GM12878 (cell line): Measurements from ENCODE around the gene GNA14. TPM values are rescaled to one million over a fixed set of nuclear protein-coding genes. Genes with fewer than 3 reads are reported as not detected.
A peak's percentile ranks its signal among the peaks of the same experiment; 100 is the strongest.

Source experiments
- ATAC-seq: fragments of 200-7000 bp; cut with Tn5 transposase; 3 replicates; pipeline ENCODE4 v1.9.1; 2020; ENCODE audit warnings: mild to moderate bottlenecking, moderate library complexity
- BruUV-seq: library from RNA; stranded (reverse); fragments of 400-500 nt; replicated peaks from 2 replicates; lab custom pipeline; 2021; lab: Mats Ljungman, UMichigan
- CTCF ChIA-PET: fragments of 300-600 bp; sonication (Branson Sonifier 250); formaldehyde crosslinking; extraction: SDS; loops from one replicate; lab custom pipeline; 2021; ENCODE audit warnings: inconsistent platforms; lab: Yijun Ruan, JAX
- POLR2A ChIA-PET: fragments of 350-600 bp; formaldehyde crosslinking; extraction: SDS; loops from one replicate; lab custom pipeline; 2021; ENCODE audit warnings: inconsistent platforms; lab: Charles Lee
- RAD21 ChIA-PET: fragments of 300-600 bp; sonication (Branson Sonifier 250); formaldehyde crosslinking; loops from one replicate; lab custom pipeline; 2023; ENCODE audit warnings: antibody characterized with exemption; ENCODE audit not compliant: unreplicated experiment; lab: Charles Lee
- SMC1A ChIA-PET: fragments of 300-600 bp; sonication (Branson Sonifier 250); formaldehyde crosslinking; loops from one replicate; lab custom pipeline; 2023; ENCODE audit not compliant: unreplicated experiment, uncharacterized antibody; lab: Charles Lee
- DNase-seq: peaks from one replicate; pipeline ENCODE4 v3.0.0-alpha.2; 2011; ENCODE audit warnings: low read depth, low spot score
- FAIRE-seq: peaks from 3 replicates; lab custom pipeline; 2011; peaks lifted over from hg19 to GRCh38; lab: Jason Lieb, UNC
- H2AFZ ChIP-seq: 2 replicates; pipeline ENCODE4 v1.6.0; 2011; ENCODE audit warnings: low read depth, low read length, control low read depth; ENCODE audit not compliant: control insufficient read depth
- H3K27ac ChIP-seq: 2 replicates; pipeline ENCODE4 v1.5.1; 2011; ENCODE audit warnings: control low read depth; ENCODE audit not compliant: control insufficient read depth, insufficient read depth
- H3K27me3 ChIP-seq, 2 experiments: replicated peaks in 1 of 2; 2 replicates each; pipeline versions ENCODE4 v1.6.0 to v1.6.1; 2011; ENCODE audit warnings: low read length in 1 of 2; ENCODE audit not compliant: control insufficient read depth in 2 of 2, insufficient read depth in 2 of 2
- H3K36me3 ChIP-seq, 2 experiments: 2 replicates each; pipeline ENCODE4 v1.5.1; 2011; ENCODE audit warnings: low read length in 1 of 2; ENCODE audit not compliant: control insufficient read depth in 2 of 2, insufficient read depth in 2 of 2
- H3K4me1 ChIP-seq: 2 replicates; pipeline ENCODE4 v1.6.1; 2011; ENCODE audit warnings: mild to moderate bottlenecking, low read length, moderate library complexity, mixed read lengths; ENCODE audit not compliant: control insufficient read depth, insufficient read depth
- H3K4me2 ChIP-seq: 2 replicates; pipeline ENCODE4 v1.6.0; 2011; ENCODE audit warnings: control low read depth; ENCODE audit not compliant: control insufficient read depth, insufficient read depth
- H3K4me3 ChIP-seq: fragments of 200-600 bp; sonication (generic); 2 replicates; pipeline ENCODE4 v1.5.1; 2016
- H3K79me2 ChIP-seq: 2 replicates; pipeline ENCODE4 v1.6.0; 2011; ENCODE audit warnings: low read length; ENCODE audit not compliant: control insufficient read depth, insufficient read depth
- H3K9ac ChIP-seq: 2 replicates; pipeline ENCODE4 v1.8.0; 2011; ENCODE audit warnings: low read length, control low read depth, mixed read lengths; ENCODE audit not compliant: control insufficient read depth, insufficient read depth
- H3K9me3 ChIP-seq: replicated peaks from 3 replicates; pipeline ENCODE4 v1.5.1; 2011; ENCODE audit warnings: mild to moderate bottlenecking, low read length; ENCODE audit not compliant: control insufficient read depth, insufficient read depth
- H4K20me1 ChIP-seq: 2 replicates; pipeline ENCODE4 v1.6.0; 2011; ENCODE audit not compliant: control insufficient read depth, insufficient read depth
- ATF7 ChIP-seq: fragments of 450-650 bp; IDR thresholded peaks from 2 replicates; pipeline ENCODE4 v1.6.1; 2016; ENCODE audit warnings: low read depth, mild to moderate bottlenecking
- BCL11A ChIP-seq: IDR thresholded peaks from 2 replicates; pipeline ENCODE4 v1.6.1; 2011; ENCODE audit warnings: low read depth, low read length
- CHD2 ChIP-seq: IDR thresholded peaks from 2 replicates; pipeline ENCODE4 v1.6.1; 2011; ENCODE audit warnings: low read depth, low read length, improper control_type of control experiment, borderline replicate concordance
- MTA2 ChIP-seq: fragments of 450-650 bp; IDR thresholded peaks from 2 replicates; pipeline ENCODE4 v1.6.1; 2016; ENCODE audit warnings: low read depth, mild to moderate bottlenecking, moderate library complexity
- MYC ChIP-seq: IDR thresholded peaks from 2 replicates; pipeline ENCODE4 v1.6.1; 2011; ENCODE audit warnings: mild to moderate bottlenecking, low read length, moderate library complexity, inconsistent platforms; ENCODE audit not compliant: insufficient read depth, insufficient replicate concordance, insufficient read length, severe bottlenecking
- NFYA ChIP-seq: IDR thresholded peaks from 2 replicates; pipeline ENCODE4 v1.6.1; 2011; ENCODE audit warnings: low read depth, mild to moderate bottlenecking, low read length, improper control_type of control experiment, borderline replicate concordance
- NR2C1 ChIP-seq: fragments of 450-650 bp; IDR thresholded peaks from 2 replicates; pipeline ENCODE4 v1.6.1; 2017; ENCODE audit warnings: antibody characterized with exemption, mild to moderate bottlenecking, moderate library complexity
- SMC3 ChIP-seq: IDR thresholded peaks from 2 replicates; pipeline ENCODE4 v1.6.1; 2011; ENCODE audit warnings: low read length, improper control_type of control experiment, borderline replicate concordance
- ZNF207 ChIP-seq: fragments of 450-650 bp; IDR thresholded peaks from 2 replicates; pipeline ENCODE4 v1.6.1; 2014; ENCODE audit warnings: antibody characterized with exemption, mild to moderate bottlenecking, borderline replicate concordance
- WGBS: methylation state at CpG from one replicate; pipeline ENCODE4 v1.1.6; 2016; ENCODE audit warnings: low lambda C conversion rate; ENCODE audit not compliant: insufficient replicate concordance, insufficient coverage; ENCODE audit errors: missing lambda C conversion rate; 5-methylcytosine and 5-hydroxymethylcytosine counted together
- in situ Hi-C: fragments of 300-500 bp; cut with MboI; formaldehyde crosslinking; loops from 9 replicates; pipeline ENCODE4 v1.14.3; 2018; ENCODE audit warnings: mixed read lengths
- intact Hi-C: fragments of 100-400 bp; cut with micrococcal nuclease; formaldehyde crosslinking; loops from one replicate; pipeline ENCODE4 v1.14.2; 2022; ENCODE audit not compliant: unreplicated experiment
- polyA plus RNA-seq, 11 experiments: library from polyadenylated mRNA; depleted of rRNA in 4 of 11; unstranded in 6 of 11; stranded (reverse) in 5 of 11; fragments of >200 nt; fragmentation: Nextera tagmentation in 4 of 11; fragmentation: Illumina TruSeq in 1 of 11; extraction: Ambion mirVana in 4 of 11; extraction: Trizol in 1 of 11; gene quantifications; 1 replicate in 1 of 11; 2 replicates in 10 of 11; pipeline versions ENCODE4 v1.2.1 to v1.2.3, GENCODE V29; 2011 to 2016; ENCODE audit warnings: inconsistent platforms in 2 of 11, missing spikeins in 2 of 11, low read depth in 1 of 11
- total RNA-seq, 4 experiments: library from RNA; depleted of rRNA in 3 of 4; stranded (reverse); fragments of >200 nt in 3 of 4; fragmentation: Illumina TruSeq in 1 of 4; extraction: Trizol in 1 of 4; gene quantifications; 2 replicates each; pipeline versions ENCODE4 v1.2.1 to v1.2.3, GENCODE V29; 2013 to 2021
- TF ChIP-seq, protein P1 (sequence below): IDR thresholded peaks from 2 replicates; pipeline ENCODE4 v1.6.1; 2012; ENCODE audit warnings: low read depth, low read length, improper control_type of control experiment
- TF ChIP-seq, protein P2 (sequence below): fragments of 450-650 bp; IDR thresholded peaks from 2 replicates; pipeline ENCODE4 v1.6.1; 2016; ENCODE audit warnings: mild to moderate bottlenecking
- TF ChIP-seq, protein P3 (sequence below): IDR thresholded peaks from 2 replicates; pipeline ENCODE4 v1.6.1; 2012; ENCODE audit warnings: improper control_type of control experiment, low read depth, low read length; ENCODE audit not compliant: insufficient replicate concordance
- TF ChIP-seq, protein P4 (sequence below): IDR thresholded peaks from 2 replicates; pipeline ENCODE4 v1.6.1; 2011; ENCODE audit warnings: borderline replicate concordance, low read depth, mild to moderate bottlenecking, moderate library complexity, mixed read lengths, low read length; ENCODE audit not compliant: insufficient read depth; ENCODE audit errors: extremely low read length

GNA14 gene
- total and polyA plus RNA-seq, 10 of the 15 experiments (the other 5 are each of a cell fraction or from before 2014, with no cell fraction given), result 0.17 TPM; not detected in 9

DNA sequence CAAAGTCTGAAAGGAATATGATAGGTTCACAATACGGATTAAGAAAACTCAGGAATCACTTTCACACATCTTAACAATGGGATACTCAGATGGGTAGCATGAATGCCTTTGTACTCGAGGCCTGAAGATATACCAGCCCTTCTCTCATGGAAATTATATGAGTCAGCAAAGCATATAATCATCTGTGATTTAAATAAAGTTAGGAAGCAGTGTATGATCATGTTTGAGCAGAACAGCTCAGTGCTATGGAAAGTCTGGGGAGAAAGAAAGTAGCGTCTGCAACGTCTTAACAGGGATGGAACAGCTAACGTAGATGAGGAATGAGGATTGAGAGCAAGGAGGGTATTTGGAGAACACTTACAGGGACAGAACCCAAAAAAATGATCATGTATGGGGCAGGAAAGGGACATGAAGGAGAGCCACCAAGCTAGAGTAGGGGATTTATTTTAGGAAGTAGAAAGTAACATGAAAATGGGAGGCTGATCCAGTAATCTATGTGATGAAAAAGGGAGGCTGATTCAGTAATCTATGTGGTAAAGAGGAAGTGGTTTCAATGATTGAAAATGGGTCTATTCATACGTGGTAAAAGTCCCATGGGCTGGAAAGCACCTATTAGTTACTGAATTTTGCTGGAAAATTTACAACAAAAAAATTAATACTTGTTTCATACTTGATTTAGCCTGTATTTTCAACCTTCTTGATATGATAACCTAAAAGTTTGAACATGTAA, 85.9 kb downstream of the GNA14 start:
- POLR2A ChIA-PET, result interaction anchor here (0.5 kb wide), 1 partner anchor 30 kb away, joined by 3 read pairs; no protein-coding TSS in a partner anchor
- DNase-seq, result no peak
- Histone ChIP-seq H3K4me3 (no peak overlapping the region), H3K79me2 (no peaks in the 10 kb centered on the region), H3K9ac (no peak overlapping the region), H3K27ac (no peak overlapping the region), H3K4me1 (no peaks in the 10 kb centered on the region), H3K4me2 (no peak overlapping the region), H3K36me3 (no peaks in the 10 kb centered on the region), H4K20me1 (no peaks in the 10 kb centered on the region), H2AFZ (no peak overlapping the region), H3K9me3 (no peaks in the 10 kb centered on the region), H3K27me3 (peaks cover 0 to 3% of the 10 kb centered on the region in 2 experiments; a peak in 1 of 4 replicates)
- BruUV-seq, result no TSS peak
- WGBS, result 14% methylated on average over 6 of the region's 6 CpGs
- CTCF ChIA-PET, result interaction anchor here (0.5 to 1.5 kb wide), 3 partner anchors 105 to 1040 kb away, joined by 3 to 4 read pairs (median 3); no protein-coding TSS in a partner anchor
- RAD21 ChIA-PET, result no interaction called here
- in situ Hi-C loops (no loop called here), intact Hi-C loops (no loop called here)
- no peak for FAIRE-seq
- SMC1A ChIA-PET, result interaction anchor here (0.6 kb wide), 1 partner anchor 645 kb away, joined by 4 read pairs; no protein-coding TSS in a partner anchor
- peak; percentile 83 for ATAC-seq
- TF ChIP-seq ZNF207 (no peak), ATF7 (peak; percentile 19; the same call in 1 of the 2 replicates), NFYA (no peak), NR2C1 (no peak), BCL11A (no peak), MYC (no peak), CHD2 (no peak), SMC3 (no peak), MTA2 (peak; percentile 32; the same call in 1 of the 2 replicates)
- TF ChIP-seq, protein P1, sequence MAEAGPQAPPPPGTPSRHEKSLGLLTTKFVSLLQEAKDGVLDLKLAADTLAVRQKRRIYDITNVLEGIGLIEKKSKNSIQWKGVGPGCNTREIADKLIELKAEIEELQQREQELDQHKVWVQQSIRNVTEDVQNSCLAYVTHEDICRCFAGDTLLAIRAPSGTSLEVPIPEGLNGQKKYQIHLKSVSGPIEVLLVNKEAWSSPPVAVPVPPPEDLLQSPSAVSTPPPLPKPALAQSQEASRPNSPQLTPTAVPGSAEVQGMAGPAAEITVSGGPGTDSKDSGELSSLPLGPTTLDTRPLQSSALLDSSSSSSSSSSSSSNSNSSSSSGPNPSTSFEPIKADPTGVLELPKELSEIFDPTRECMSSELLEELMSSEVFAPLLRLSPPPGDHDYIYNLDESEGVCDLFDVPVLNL, result no peak
- TF ChIP-seq, protein P2, sequence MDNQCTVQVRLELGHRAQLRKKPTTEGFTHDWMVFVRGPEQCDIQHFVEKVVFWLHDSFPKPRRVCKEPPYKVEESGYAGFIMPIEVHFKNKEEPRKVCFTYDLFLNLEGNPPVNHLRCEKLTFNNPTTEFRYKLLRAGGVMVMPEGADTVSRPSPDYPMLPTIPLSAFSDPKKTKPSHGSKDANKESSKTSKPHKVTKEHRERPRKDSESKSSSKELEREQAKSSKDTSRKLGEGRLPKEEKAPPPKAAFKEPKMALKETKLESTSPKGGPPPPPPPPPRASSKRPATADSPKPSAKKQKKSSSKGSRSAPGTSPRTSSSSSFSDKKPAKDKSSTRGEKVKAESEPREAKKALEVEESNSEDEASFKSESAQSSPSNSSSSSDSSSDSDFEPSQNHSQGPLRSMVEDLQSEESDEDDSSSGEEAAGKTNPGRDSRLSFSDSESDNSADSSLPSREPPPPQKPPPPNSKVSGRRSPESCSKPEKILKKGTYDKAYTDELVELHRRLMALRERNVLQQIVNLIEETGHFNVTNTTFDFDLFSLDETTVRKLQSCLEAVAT, result no peak
- TF ChIP-seq, protein P3, sequence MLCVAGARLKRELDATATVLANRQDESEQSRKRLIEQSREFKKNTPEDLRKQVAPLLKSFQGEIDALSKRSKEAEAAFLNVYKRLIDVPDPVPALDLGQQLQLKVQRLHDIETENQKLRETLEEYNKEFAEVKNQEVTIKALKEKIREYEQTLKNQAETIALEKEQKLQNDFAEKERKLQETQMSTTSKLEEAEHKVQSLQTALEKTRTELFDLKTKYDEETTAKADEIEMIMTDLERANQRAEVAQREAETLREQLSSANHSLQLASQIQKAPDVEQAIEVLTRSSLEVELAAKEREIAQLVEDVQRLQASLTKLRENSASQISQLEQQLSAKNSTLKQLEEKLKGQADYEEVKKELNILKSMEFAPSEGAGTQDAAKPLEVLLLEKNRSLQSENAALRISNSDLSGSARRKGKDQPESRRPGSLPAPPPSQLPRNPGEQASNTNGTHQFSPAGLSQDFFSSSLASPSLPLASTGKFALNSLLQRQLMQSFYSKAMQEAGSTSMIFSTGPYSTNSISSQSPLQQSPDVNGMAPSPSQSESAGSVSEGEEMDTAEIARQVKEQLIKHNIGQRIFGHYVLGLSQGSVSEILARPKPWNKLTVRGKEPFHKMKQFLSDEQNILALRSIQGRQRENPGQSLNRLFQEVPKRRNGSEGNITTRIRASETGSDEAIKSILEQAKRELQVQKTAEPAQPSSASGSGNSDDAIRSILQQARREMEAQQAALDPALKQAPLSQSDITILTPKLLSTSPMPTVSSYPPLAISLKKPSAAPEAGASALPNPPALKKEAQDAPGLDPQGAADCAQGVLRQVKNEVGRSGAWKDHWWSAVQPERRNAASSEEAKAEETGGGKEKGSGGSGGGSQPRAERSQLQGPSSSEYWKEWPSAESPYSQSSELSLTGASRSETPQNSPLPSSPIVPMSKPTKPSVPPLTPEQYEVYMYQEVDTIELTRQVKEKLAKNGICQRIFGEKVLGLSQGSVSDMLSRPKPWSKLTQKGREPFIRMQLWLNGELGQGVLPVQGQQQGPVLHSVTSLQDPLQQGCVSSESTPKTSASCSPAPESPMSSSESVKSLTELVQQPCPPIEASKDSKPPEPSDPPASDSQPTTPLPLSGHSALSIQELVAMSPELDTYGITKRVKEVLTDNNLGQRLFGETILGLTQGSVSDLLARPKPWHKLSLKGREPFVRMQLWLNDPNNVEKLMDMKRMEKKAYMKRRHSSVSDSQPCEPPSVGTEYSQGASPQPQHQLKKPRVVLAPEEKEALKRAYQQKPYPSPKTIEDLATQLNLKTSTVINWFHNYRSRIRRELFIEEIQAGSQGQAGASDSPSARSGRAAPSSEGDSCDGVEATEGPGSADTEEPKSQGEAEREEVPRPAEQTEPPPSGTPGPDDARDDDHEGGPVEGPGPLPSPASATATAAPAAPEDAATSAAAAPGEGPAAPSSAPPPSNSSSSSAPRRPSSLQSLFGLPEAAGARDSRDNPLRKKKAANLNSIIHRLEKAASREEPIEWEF, result no peak
- TF ChIP-seq, protein P4, sequence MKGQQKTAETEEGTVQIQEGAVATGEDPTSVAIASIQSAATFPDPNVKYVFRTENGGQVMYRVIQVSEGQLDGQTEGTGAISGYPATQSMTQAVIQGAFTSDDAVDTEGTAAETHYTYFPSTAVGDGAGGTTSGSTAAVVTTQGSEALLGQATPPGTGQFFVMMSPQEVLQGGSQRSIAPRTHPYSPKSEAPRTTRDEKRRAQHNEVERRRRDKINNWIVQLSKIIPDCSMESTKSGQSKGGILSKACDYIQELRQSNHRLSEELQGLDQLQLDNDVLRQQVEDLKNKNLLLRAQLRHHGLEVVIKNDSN, result no peak
